GM12891 (cell line): Measurements from ENCODE around the gene CAMTA1.
"Not testable (repeated sequence)": the region's sequence is repeated elsewhere in the genome, so short reads cannot be mapped to it uniquely, and the experiment has no call there.

Source experiments
- DNase-seq: peaks from one replicate; pipeline ENCODE4 v3.0.0; 2011; ENCODE audit warnings: low spot score; ENCODE audit not compliant: insufficient read length
- FAIRE-seq: peaks from 2 replicates; lab custom pipeline; 2011; peaks lifted over from hg19 to GRCh38; lab: Jason Lieb, UNC
- PAX5 ChIP-seq: IDR thresholded peaks from 2 replicates; pipeline ENCODE4 v1.6.1; 2011; ENCODE audit warnings: low read length, moderate library complexity, mild to moderate bottlenecking; ENCODE audit not compliant: insufficient read depth, severe bottlenecking
- POLR2A ChIP-seq: IDR thresholded peaks from 2 replicates; pipeline ENCODE4 v1.6.1; 2011; ENCODE audit warnings: low read depth, low read length, control low read depth
- POLR2AphosphoS5 ChIP-seq: IDR thresholded peaks from 2 replicates; pipeline ENCODE4 v1.6.1; 2011; ENCODE audit warnings: low read depth, low read length, control low read depth
- POU2F2 ChIP-seq: IDR thresholded peaks from 2 replicates; pipeline ENCODE4 v1.6.1; 2011; ENCODE audit warnings: low read depth, mild to moderate bottlenecking, control low read depth, low read length, moderate library complexity
- SPI1 ChIP-seq: IDR thresholded peaks from 2 replicates; pipeline ENCODE4 v1.6.1; 2011; ENCODE audit warnings: low read depth, low read length, control low read depth
- TAF1 ChIP-seq: IDR thresholded peaks from 2 replicates; pipeline ENCODE4 v1.6.1; 2011; ENCODE audit warnings: low read depth, low read length, control low read depth

CAMTA1 gene

DNA sequence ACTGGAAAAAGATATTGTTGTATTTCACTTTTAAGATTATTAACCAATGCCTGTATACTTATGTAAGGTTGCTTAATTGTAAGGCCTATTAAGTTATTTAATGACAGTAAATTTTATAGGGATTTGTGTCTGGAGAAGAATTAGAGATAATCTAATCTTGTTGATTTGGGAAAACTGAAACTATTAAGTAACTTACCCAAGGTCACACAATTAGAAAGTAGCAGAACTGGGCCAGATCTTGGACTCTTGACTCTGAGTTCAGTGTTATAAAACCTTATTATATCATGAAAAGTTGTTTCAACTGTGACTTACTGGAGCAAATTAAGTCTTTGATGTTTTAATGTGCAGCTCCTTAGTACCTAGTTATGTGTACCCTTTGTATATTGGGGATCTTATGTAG is 38.5 kb downstream of the CAMTA1 start:
- TF ChIP-seq SPI1 (no peak), POLR2A (no peak), POU2F2 (no peak), PAX5 (no peak), POLR2AphosphoS5 (no peak), TAF1 (no peak)
- no peak for FAIRE-seq
- no peak for DNase-seq

DNA sequence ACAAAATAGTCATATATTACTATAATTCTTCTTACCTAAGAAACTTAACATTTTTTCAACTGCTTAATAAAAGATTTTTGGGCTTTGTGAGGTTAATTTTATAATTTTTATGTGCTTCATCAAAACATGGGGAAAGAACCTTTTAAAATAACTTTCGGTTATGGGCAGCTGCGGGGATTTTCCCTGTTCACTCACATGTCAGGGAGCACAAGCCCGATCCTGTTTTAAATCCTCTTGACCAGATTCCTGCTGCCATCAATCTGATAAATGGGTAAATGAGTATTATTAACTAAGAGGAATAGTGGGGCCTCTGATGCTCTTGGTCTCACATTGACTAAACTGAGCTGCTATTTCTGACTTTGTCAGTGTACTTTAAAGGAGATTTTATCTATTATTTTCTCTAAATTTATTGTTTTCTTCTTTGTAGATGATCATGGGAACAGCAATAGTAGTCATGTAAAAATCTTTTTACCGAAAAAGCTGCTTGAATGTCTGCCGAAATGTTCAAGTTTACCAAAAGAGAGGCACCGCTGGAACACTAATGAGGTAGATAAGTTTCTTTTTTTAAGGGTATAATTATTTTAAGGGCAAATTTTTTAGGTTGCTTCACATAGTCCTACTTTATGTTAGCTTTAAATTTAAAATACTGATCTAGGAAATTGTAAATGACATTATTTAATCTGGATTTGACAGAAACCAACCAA is 39.6 kb downstream of the CAMTA1 start:
- no peak for FAIRE-seq

DNA sequence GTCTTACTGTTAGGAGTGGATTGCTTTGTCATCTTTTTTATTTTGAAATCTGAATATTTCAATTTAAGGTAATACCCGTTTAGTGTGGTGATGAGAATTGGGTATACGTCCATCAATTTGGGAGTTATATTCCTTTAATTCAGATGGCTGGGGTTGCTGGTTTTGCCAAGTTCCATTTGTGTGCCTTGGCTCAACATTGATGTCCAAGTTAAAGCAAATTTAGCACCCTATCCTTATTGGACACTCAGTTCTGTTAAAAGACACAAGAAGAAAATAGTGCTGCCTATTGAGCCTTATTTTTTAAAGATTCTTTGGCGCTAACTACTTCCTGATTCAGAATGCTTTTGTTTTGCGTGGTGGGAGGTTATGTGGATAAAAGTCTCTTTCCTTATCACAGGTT is 40.6 kb downstream of the CAMTA1 start:
- DNase-seq (no peak), FAIRE-seq (no peak)
- TF ChIP-seq POLR2A = no peak
- no peak for TF ChIP-seq POU2F2
- TF ChIP-seq SPI1 = no peak
- no peak for TF ChIP-seq PAX5
- TF ChIP-seq TAF1 = no peak
- no peak for TF ChIP-seq POLR2AphosphoS5

More for the DNA sequence above, 39.6 kb downstream of the CAMTA1 start:
- DNase-seq = no peak
- no peak for TF ChIP-seq SPI1
- no peak for TF ChIP-seq POLR2A
- no peak for TF ChIP-seq TAF1
- no peak for TF ChIP-seq PAX5
- TF ChIP-seq POLR2AphosphoS5 = no peak
- no peak for TF ChIP-seq POU2F2

DNA sequence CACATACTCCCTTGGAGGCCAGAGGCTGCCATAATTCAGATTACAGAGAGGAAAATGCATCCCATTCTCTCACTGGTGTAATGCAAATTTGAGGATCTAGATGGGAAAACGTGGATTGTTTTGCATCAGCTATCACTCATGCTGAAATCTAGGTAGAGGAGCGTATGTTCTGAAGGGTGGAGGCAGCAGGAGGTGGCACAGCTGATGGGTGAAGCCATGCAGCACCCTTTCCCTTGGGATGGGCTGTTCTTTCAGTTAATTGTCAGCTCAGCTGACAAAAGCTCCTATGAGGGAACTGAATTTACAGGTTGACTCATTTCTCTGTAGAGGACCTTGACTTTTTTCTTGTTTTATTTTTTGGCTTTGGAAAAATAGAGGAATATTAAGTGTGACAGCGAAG is 41.8 kb downstream of the CAMTA1 start:
- FAIRE-seq = no peak
- TF ChIP-seq POLR2A (no peak), POLR2AphosphoS5 (no peak), PAX5 (no peak), POU2F2 (no peak), SPI1 (no peak), TAF1 (no peak)
- no peak for DNase-seq

DNA sequence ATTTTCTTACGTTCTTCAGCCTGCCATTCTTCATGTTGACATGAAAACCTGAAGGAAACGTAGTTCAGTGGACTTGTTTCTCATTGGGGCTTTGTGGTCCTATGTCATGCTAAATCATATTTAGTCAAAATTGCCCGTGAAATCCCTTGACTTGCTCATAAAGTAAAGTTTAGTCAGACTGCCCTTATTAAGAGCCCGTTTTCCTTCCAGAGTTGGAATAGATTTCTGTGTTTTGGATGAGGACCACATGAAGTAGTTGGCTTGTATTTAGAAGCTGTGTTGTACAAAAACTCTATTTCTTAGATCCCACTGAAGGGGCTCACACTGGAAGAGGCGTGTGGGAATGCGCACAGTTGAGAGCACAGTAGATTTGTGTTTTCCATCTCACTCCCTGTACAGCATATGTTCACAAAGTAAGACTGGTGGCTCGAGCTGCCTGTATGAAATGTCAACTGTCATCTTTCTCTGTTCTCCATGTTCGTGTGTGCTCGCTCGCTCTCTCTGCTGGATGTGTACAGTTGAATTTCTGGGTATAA is 42.4 kb downstream of the CAMTA1 start:
- TF ChIP-seq TAF1 = no peak
- no peak for TF ChIP-seq POU2F2
- no peak for TF ChIP-seq POLR2AphosphoS5
- TF ChIP-seq SPI1 = no peak
- TF ChIP-seq POLR2A = no peak
- TF ChIP-seq PAX5 = no peak
- FAIRE-seq = no peak
- DNase-seq = no peak

DNA sequence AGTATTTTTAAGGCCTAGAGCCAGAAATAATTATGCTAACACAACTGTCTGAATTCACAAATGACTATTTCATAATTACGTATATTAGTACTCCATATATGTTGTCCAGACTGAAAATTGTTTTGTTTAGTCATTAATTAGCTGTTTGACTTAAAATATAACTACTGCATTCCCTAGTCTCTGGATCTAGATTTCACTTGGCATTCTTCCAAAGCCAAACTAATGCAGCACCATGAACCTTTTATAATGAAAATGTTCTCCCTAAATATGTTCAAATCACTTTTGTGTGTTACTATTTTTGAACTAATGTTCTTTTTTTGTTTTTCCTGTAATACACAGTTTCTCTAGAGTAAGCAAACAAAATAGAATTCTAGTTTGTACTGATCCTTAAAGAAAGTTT is 46.1 kb downstream of the CAMTA1 start:
- DNase-seq = no peak
- FAIRE-seq = no peak
- TF ChIP-seq SPI1 (no peak), POU2F2 (no peak), POLR2A (no peak), PAX5 (no peak), POLR2AphosphoS5 (no peak), TAF1 (no peak)

DNA sequence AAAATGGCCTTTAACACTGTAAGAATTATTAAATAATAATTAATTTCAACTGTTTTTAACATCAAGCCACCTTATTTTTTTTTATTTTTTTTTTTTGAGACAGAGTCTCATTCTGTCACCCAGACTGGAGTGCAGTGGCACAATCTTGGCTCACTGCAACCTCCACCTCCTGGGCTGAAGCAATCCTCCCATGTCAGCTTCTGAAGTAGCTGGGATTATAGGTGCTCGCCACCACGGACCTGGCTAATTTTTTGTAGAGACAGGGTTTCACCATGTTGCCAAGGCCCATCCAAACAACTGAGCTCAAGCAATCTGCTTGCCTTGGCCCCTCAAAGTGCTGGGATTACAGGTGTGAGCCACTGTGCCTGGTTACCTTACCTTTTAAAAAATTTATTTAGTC is 46.8 kb downstream of the CAMTA1 start:
- not testable (repeated sequence) for DNase-seq, FAIRE-seq

DNA sequence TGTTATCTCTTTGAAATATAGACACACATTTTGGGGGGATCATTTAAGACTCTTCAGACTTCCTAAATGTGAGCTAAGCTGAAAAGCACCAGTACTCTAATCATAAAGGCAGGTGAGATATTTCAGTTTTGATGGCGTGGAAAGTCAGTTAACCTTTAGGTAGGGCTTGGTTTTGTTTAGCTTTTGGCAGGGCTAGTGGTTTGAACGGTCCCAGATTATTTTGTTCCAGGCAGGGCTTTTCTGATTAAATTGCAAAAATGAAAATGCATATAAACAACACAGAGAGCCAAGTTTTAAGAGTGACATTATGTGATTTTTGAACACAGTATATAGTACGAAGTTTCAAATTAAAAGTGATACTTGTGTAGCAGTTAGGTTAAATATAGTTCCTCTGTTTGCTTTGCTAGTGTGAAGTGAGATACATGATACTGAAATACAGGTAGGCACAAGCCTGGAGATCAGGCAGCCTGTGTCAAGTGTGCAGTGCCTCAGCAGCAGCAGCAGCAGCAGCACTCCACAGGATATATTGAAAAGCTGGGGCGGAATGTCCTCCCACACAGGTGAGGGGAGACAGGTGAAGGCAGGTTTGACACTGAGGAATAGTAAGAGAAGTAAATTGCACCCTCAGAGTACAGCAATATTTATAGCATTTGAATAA is 47.4 kb downstream of the CAMTA1 start:
- FAIRE-seq (peak; percentile 90), DNase-seq (no peak)

DNA sequence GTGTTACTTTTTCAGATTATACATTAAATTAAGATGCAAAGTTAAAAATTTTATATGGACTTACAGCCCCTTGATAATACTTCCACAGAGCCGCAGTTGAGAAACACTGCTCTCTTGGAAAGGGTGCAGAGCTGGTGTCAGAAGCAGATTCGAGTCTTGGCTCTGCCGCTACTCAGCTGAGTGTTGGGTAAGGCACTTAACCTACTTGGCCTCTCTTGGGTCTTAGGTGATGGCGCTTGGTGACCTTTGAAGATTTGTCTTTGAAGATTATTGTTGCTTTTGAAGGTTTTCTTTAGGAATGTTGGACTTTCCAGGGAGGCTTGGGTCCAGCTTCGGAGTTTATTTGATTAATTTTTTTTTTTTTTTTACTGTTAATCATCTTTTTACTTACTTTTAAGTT is 48.5 kb downstream of the CAMTA1 start:
- DNase-seq = no peak
- FAIRE-seq = no peak
- TF ChIP-seq TAF1 (no peak), POLR2A (no peak), SPI1 (no peak), PAX5 (no peak), POLR2AphosphoS5 (no peak), POU2F2 (no peak)

More for the DNA sequence above, 47.4 kb downstream of the CAMTA1 start:
- TF ChIP-seq POU2F2 (no peak), POLR2A (no peak), TAF1 (no peak), SPI1 (no peak), POLR2AphosphoS5 (no peak), PAX5 (no peak)

DNA sequence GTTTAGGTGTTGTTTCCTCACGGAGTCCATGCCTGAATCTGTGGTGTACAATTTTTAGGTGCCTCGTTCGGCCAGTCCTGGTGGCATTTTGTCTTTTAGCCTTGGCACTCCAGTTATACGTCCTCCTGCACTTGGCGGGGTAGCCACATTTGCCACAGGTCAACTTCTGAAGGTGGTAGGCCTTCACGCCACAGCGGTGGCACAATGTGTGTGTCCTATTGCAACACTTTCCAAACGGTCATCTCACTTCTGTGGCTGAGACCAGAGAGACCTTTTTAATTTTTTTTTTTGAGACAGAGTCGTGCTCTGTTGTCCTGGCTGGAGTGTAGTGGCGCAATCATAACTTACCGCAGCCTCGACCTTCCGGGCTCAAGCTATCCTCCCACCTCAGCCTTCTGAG is 49.1 kb downstream of the CAMTA1 start:
- no peak for DNase-seq
- no peak for TF ChIP-seq POLR2AphosphoS5
- TF ChIP-seq POU2F2 = no peak
- TF ChIP-seq SPI1 = no peak
- TF ChIP-seq PAX5 = no peak
- no peak for TF ChIP-seq POLR2A
- TF ChIP-seq TAF1 = no peak
- FAIRE-seq = no peak
